Duodenal mucosa (tissue), 2 donors: ENCODE results near the gene TMPO.
"Not testable (repeated sequence)": the region's sequence is repeated elsewhere in the genome, so short reads cannot be mapped to it uniquely, and the experiment has no call there.

Source experiments
- H3K27ac ChIP-seq: one replicate; pipeline ENCODE4 v1.7.0; 2013; ENCODE audit warnings: low read depth, low read length
- H3K27me3 ChIP-seq, 2 donors: one replicate each; pipeline ENCODE4 v1.7.0; 2013; ENCODE audit warnings: low read length in 2 of 2, control low read depth in 1 of 2; ENCODE audit not compliant: insufficient read depth in 2 of 2, control insufficient read depth in 1 of 2
- H3K36me3 ChIP-seq, 2 donors: one replicate each; pipeline ENCODE4 v1.7.0; 2013; ENCODE audit warnings: low read length in 2 of 2, control low read depth in 1 of 2; ENCODE audit not compliant: insufficient read depth in 2 of 2, control insufficient read depth in 1 of 2
- H3K4me1 ChIP-seq, 2 donors: one replicate each; pipeline ENCODE4 v1.7.0; 2013; ENCODE audit warnings: low read length in 2 of 2, control low read depth in 1 of 2; ENCODE audit not compliant: insufficient read depth in 2 of 2, control insufficient read depth in 1 of 2
- H3K4me3 ChIP-seq, 2 donors: one replicate each; pipeline ENCODE4 v1.7.0; 2013; ENCODE audit warnings: low read length in 2 of 2, low read depth in 1 of 2
- H3K9ac ChIP-seq, 2 donors: one replicate each; pipeline ENCODE4 v1.7.0; 2013; ENCODE audit warnings: low read length in 2 of 2, low read depth in 1 of 2
- H3K9me3 ChIP-seq, 2 donors: one replicate each; pipeline ENCODE4 v1.7.0; 2013; ENCODE audit warnings: low read length in 2 of 2, control low read depth in 1 of 2; ENCODE audit not compliant: control insufficient read depth in 1 of 2

Gene TMPO

GRCh38 chr12:98543701-98544100 is 28.3 kb downstream of the TMPO start:
- no peak overlapping the region for H3K4me3 ChIP-seq
- no peak overlapping the region for H3K9ac ChIP-seq
- H3K9me3 ChIP-seq = no peaks in the 10 kb centered on the region
- H3K27ac ChIP-seq = no peak overlapping the region
- H3K4me1 ChIP-seq = no peaks in the 10 kb centered on the region
- H3K27me3 ChIP-seq = no peaks in the 10 kb centered on the region
- peaks cover 19 to 37% of the 10 kb centered on the region in 2 donors for H3K36me3 ChIP-seq

- Histone ChIP-seq H3K27me3 (no peaks in the 10 kb centered on the region), H3K4me1 (no peaks in the 10 kb centered on the region), H3K4me3 (no peak overlapping the region), H3K9ac (no peak overlapping the region), H3K9me3 (no peaks in the 10 kb centered on the region), H3K27ac (no peak overlapping the region), H3K36me3 (peaks cover 21 to 36% of the 10 kb centered on the region in 2 donors)
These were observed 29.4 kb downstream of the TMPO start for GRCh38 chr12:98544751-98545150.

GRCh38 chr12:98549371-98550110 is 34.2 kb downstream of the TMPO start:
- Histone ChIP-seq H3K27ac (no peak overlapping the region), H3K27me3 (no peaks in the 10 kb centered on the region), H3K4me1 (no peaks in the 10 kb centered on the region), H3K9ac (no peak overlapping the region), H3K36me3 (peaks cover 23 to 25% of the 10 kb centered on the region in 2 donors), H3K9me3 (no peaks in the 10 kb centered on the region), H3K4me3 (no peak overlapping the region)

GRCh38 chr12:98551787-98552186 is 36.4 kb downstream of the TMPO start:
- Histone ChIP-seq H3K9me3 (no peaks in the 10 kb centered on the region), H3K36me3 (peaks cover 17 to 23% of the 10 kb centered on the region in 2 donors)

GRCh38 chr12:98558097-98558496 is 42.7 kb downstream of the TMPO start:
- H3K4me3 ChIP-seq, H3K9me3 ChIP-seq, H3K27ac ChIP-seq, H3K27me3 ChIP-seq, H3K4me1 ChIP-seq, H3K9ac ChIP-seq, H3K36me3 ChIP-seq: not testable (repeated sequence)

More at GRCh38 chr12:98551787-98552186, 36.4 kb downstream of the TMPO start:
- H3K4me1 ChIP-seq = no peaks in the 10 kb centered on the region
- no peaks in the 10 kb centered on the region for H3K27me3 ChIP-seq
- no peak overlapping the region for H3K9ac ChIP-seq
- H3K4me3 ChIP-seq = no peak overlapping the region
- no peak overlapping the region for H3K27ac ChIP-seq

- Histone ChIP-seq H3K27ac (no peak overlapping the region), H3K9me3 (no peaks in the 10 kb centered on the region), H3K9ac (no peak overlapping the region), H3K27me3 (no peaks in the 10 kb centered on the region), H3K4me3 (no peak overlapping the region), H3K36me3 (no peaks in the 10 kb centered on the region), H3K4me1 (no peaks in the 10 kb centered on the region)
These were observed 44.3 kb downstream of the TMPO start for GRCh38 chr12:98559666-98560065.

- no peaks in the 10 kb centered on the region for H3K4me1 ChIP-seq
- H3K4me3 ChIP-seq = no peak overlapping the region
- H3K9ac ChIP-seq = no peak overlapping the region
- no peaks in the 10 kb centered on the region for H3K36me3 ChIP-seq
- no peaks in the 10 kb centered on the region for H3K27me3 ChIP-seq
- H3K27ac ChIP-seq = no peak overlapping the region
- no peaks in the 10 kb centered on the region for H3K9me3 ChIP-seq
These were observed 46.5 kb downstream of the TMPO start for GRCh38 chr12:98561846-98562245.

- no peak overlapping the region for H3K9ac ChIP-seq
- H3K4me3 ChIP-seq = no peak overlapping the region
- no peaks in the 10 kb centered on the region for H3K36me3 ChIP-seq
- peaks cover 3% of the 10 kb centered on the region in 2 donors for H3K4me1 ChIP-seq
- H3K27me3 ChIP-seq = no peaks in the 10 kb centered on the region
- H3K9me3 ChIP-seq = no peaks in the 10 kb centered on the region
- H3K27ac ChIP-seq = no peak overlapping the region
These were observed 56.6 kb downstream of the TMPO start for GRCh38 chr12:98572010-98572409.

GRCh38 chr12:98574110-98574509 is 58.7 kb downstream of the TMPO start:
- H3K27ac ChIP-seq = peak overlapping the region; percentile 52

GRCh38 chr12:98575013-98575412 is 59.6 kb downstream of the TMPO start:
- no peaks in the 10 kb centered on the region for H3K36me3 ChIP-seq
- no peak overlapping the region for H3K9ac ChIP-seq
- no peaks in the 10 kb centered on the region for H3K27me3 ChIP-seq
- H3K4me3 ChIP-seq = no peak overlapping the region
- no peak overlapping the region for H3K27ac ChIP-seq
- peaks cover 7 to 9% of the 10 kb centered on the region in 2 donors for H3K4me1 ChIP-seq
- H3K9me3 ChIP-seq = no peaks in the 10 kb centered on the region

More at GRCh38 chr12:98574110-98574509, 58.7 kb downstream of the TMPO start:
- H3K9me3 ChIP-seq = no peaks in the 10 kb centered on the region
- H3K27me3 ChIP-seq = no peaks in the 10 kb centered on the region
- no peaks in the 10 kb centered on the region for H3K36me3 ChIP-seq
- H3K9ac ChIP-seq = no peak overlapping the region
- H3K4me3 ChIP-seq = no peak overlapping the region
- H3K4me1 ChIP-seq = peaks cover 7 to 9% of the 10 kb centered on the region in 2 donors
